Esophagus (tissue), 2 donors: ENCODE measurements around the gene TINAG. TPM values are rescaled to one million over a fixed set of nuclear protein-coding genes. Genes with fewer than 3 reads are reported as not detected.

Source experiments
- H3K27ac ChIP-seq, 2 donors: one replicate each; pipeline ENCODE4 v1.5.1; 2013; ENCODE audit warnings: low read depth in 2 of 2, mild to moderate bottlenecking in 2 of 2, inconsistent platforms in 1 of 2, low read length in 1 of 2, moderate library complexity in 1 of 2
- H3K27me3 ChIP-seq, 2 donors: one replicate each; pipeline ENCODE4 v1.6.1; 2013; ENCODE audit warnings: low read length in 2 of 2, control low read depth in 1 of 2, mild to moderate bottlenecking in 1 of 2; ENCODE audit not compliant: insufficient read depth in 2 of 2, control insufficient read depth in 1 of 2
- H3K36me3 ChIP-seq, 2 donors: one replicate each; pipeline ENCODE4 v1.6.1; 2013; ENCODE audit warnings: low read length in 1 of 2; ENCODE audit not compliant: control insufficient read depth in 2 of 2, insufficient read depth in 2 of 2
- H3K4me1 ChIP-seq, 2 donors: one replicate each; pipeline ENCODE4 v1.6.1; 2013; ENCODE audit warnings: low read length in 1 of 2; ENCODE audit not compliant: control insufficient read depth in 2 of 2, insufficient read depth in 2 of 2
- H3K4me3 ChIP-seq, 2 donors: one replicate each; pipeline ENCODE4 v1.5.1; 2013; ENCODE audit warnings: low read length in 2 of 2, mild to moderate bottlenecking in 2 of 2, low read depth in 1 of 2, moderate library complexity in 1 of 2
- H3K9me3 ChIP-seq, 2 donors: one replicate each; pipeline ENCODE4 v1.6.1; 2013; ENCODE audit warnings: mild to moderate bottlenecking in 2 of 2, low read depth in 1 of 2, low read length in 1 of 2, moderate library complexity in 1 of 2; ENCODE audit not compliant: control insufficient read depth in 2 of 2, insufficient read depth in 1 of 2
- WGBS, 2 donors: extraction: QIAGEN DNeasy Blood & Tissue Kit; methylation state at CpG; one replicate each; pipeline ENCODE4 v1.1.7; 2013; 5-methylcytosine and 5-hydroxymethylcytosine counted together
- polyA plus RNA-seq, 2 donors: library from polyadenylated mRNA; stranded (reverse); fragments of 200-250 nt; gene quantifications; one replicate each; pipeline ENCODE4 v1.2.3, GENCODE V29; 2013
- donor health status: healthy with polysubstance abuse.
- donor health status: Bipolar disorder and iron deficiency.

The TINAG gene
- polyA plus RNA-seq, 2 donors: not detected

DNA sequence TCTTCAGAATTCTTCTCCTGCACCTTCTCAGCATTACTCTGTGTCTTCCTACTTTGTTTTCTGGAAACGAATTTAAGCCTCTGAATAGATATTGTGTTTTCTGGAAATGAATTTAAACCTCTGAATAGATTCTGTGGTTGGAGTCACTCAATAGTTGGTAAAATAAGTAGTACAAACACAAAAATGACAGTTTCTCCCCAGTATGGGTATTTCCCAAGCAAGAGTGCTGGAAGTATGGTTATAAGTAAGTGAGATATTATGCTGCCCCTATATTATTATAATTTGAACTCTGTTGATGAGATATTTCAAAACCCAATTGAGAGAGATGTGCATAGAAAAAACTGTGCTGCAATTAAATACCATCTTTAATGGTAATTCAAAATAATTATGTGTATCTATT lies 94.9 kb downstream of the TINAG start:
- Histone ChIP-seq H3K36me3 (no peaks in the 10 kb centered on the region), H3K27ac (no peak overlapping the region), H3K4me1 (no peaks in the 10 kb centered on the region), H3K9me3 (no peaks in the 10 kb centered on the region), H3K4me3 (no peak overlapping the region), H3K27me3 (no peaks in the 10 kb centered on the region)
- WGBS, 2 donors: 60 to 66% methylated on average over 1 of the region's 1 CpG

DNA sequence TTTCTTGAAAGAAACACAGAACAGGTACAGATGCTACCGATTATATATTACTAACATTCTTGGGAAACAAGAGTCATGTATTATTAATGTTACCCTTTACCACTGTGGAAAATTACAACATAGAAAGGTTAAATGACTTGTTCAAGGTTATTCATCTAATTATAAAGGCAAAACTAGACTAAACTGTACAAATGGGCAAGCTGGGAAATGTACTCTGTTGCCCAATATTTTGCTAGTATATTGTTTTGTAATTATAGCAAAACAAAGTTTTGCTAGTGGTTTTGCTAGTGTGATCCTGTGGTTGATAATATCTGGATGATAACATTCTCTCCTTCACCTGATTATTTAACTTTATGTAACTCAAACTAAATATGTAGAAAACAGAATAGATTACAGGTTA lies 96.5 kb downstream of the TINAG start:
- Histone ChIP-seq H3K4me3 (no peak overlapping the region), H3K27ac (no peak overlapping the region), H3K36me3 (no peaks in the 10 kb centered on the region), H3K27me3 (no peaks in the 10 kb centered on the region), H3K4me1 (no peaks in the 10 kb centered on the region), H3K9me3 (no peaks in the 10 kb centered on the region)
- 71 to 82% methylated on average over 1 of the region's 1 CpG for WGBS, 2 donors

DNA sequence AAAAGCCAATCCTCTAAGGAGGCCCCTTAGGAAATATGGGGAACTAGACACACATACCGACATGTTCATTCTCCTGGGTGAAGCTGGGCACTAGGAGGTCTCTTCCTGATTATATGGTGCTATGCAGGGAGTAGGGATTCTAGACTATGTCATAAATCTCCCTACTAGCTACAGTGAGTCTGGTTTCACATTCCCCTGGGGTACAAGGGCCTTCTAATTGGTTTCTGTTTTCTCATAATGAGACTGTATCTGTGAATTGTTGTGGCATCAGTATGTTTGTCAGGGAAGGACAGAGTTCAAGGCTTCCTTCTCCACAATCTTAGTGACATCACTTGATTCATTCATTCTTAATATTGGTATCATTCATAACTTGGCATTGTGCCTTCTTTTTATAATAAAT lies 103.5 kb downstream of the TINAG start:
- Histone ChIP-seq H3K9me3 (no peaks in the 10 kb centered on the region), H3K36me3 (no peaks in the 10 kb centered on the region)
- 86 to 93% methylated on average over 1 of the region's 1 CpG for WGBS, 2 donors

DNA sequence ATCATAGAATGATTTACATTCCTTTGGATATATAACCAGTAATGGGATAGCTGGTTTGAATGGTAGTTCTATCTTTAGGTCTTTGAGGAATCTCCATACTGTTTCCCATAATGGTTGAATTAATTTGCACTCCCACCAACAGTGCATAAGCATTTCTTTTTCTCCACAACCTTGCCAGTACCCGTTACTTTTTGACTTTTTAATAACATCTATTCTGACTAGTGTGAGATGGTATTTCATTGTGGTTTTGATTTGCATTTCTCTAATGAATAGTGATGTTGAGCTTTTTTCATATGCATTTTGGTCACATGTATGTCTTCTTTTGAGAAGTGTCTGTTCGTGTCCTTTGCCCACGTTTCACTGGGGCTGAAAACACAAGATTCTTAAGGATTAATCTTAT lies 107.3 kb downstream of the TINAG start:
- 77 to 78% methylated on average over 3 of the region's 3 CpGs for WGBS, 2 donors
- Histone ChIP-seq H3K27me3 (no peaks in the 10 kb centered on the region), H3K4me1 (no peaks in the 10 kb centered on the region), H3K9me3 (no peaks in the 10 kb centered on the region), H3K4me3 (no peak overlapping the region), H3K27ac (no peak overlapping the region), H3K36me3 (no peaks in the 10 kb centered on the region)

More for the DNA sequence above, 103.5 kb downstream of the TINAG start:
- H3K27me3 ChIP-seq: no peaks in the 10 kb centered on the region
- H3K4me1 ChIP-seq: no peaks in the 10 kb centered on the region
- H3K27ac ChIP-seq: no peak overlapping the region
- no peak overlapping the region for H3K4me3 ChIP-seq

DNA sequence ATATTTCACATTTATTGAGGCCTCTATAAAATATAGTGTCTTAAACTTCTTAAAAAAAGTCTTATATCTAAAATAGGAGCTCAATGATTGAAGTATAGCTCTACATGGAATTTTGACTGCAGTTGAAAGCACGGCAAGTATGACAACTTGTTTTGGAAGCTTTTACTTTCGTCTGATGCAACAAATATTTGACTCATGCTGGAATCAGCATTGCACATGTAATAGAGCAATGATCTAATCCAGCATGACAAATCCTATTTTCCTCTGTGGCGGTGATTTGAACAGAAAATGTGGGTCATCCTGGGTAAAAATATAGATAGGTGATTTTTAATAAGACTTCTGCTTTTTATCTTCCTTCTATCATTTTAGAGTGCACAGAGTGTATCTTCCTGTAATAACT lies 111.6 kb downstream of the TINAG start:
- H3K9me3 ChIP-seq: no peaks in the 10 kb centered on the region
- no peaks in the 10 kb centered on the region for H3K36me3 ChIP-seq
- H3K4me1 ChIP-seq: no peaks in the 10 kb centered on the region
- no peaks in the 10 kb centered on the region for H3K27me3 ChIP-seq
- WGBS, 2 donors: 35 to 42% methylated on average over 3 of the region's 3 CpGs
- no peak overlapping the region for H3K4me3 ChIP-seq
- H3K27ac ChIP-seq: no peak overlapping the region

DNA sequence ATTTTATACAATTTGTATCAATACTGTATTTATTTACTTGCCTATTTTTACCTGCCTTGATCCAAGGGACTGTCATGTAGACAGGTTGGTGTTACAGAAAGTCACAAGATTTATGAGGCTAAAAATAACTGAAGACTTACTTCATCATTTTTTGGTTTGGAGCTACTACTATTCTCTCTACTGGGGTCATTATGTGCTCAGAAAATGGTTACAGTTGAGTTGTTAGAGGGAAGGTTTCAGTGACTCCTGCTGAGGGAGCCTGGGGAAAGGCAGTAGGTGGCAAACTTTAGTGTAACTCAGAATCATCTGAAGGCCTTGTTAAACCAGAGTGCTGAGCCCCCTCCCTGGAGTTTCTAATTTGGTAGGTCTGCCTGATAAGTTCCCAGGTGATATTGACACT lies 118.8 kb downstream of the TINAG start:
- H3K27me3 ChIP-seq: no peaks in the 10 kb centered on the region
- H3K9me3 ChIP-seq: no peaks in the 10 kb centered on the region
- no peak overlapping the region for H3K27ac ChIP-seq
- no peak overlapping the region for H3K4me3 ChIP-seq
- no peaks in the 10 kb centered on the region for H3K36me3 ChIP-seq
- no peaks in the 10 kb centered on the region for H3K4me1 ChIP-seq

DNA sequence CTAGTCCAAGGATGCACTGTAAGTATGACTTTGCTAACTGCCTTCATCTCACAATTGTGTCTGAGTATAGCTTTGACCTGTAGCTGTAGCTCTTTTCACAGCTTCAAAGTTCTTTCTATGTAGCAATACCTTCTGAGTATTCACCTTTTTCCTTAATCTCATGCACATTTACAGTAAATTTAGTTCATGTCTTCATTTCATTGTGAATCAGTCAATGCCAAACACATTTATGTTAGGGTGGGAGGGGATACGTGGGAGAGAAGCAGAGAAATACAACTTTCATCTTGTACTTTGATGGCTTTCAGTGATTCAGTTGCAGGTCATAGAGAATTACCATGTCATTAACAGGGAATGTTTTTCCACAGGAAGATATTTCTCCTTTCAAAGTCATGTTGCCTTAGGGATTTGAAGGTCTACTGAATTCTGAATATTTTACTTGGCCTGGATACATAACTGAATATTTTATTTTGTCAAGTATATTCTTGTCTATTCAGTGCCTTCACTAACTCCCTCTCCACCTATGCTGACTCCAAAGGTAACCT lies 119.2 kb downstream of the TINAG start:
- no peak overlapping the region for H3K27ac ChIP-seq
- 41 to 47% methylated on average over 1 of the region's 1 CpG for WGBS, 2 donors
- no peak overlapping the region for H3K4me3 ChIP-seq
- no peaks in the 10 kb centered on the region for H3K4me1 ChIP-seq
- H3K36me3 ChIP-seq: no peaks in the 10 kb centered on the region
- no peaks in the 10 kb centered on the region for H3K9me3 ChIP-seq
- no peaks in the 10 kb centered on the region for H3K27me3 ChIP-seq

DNA sequence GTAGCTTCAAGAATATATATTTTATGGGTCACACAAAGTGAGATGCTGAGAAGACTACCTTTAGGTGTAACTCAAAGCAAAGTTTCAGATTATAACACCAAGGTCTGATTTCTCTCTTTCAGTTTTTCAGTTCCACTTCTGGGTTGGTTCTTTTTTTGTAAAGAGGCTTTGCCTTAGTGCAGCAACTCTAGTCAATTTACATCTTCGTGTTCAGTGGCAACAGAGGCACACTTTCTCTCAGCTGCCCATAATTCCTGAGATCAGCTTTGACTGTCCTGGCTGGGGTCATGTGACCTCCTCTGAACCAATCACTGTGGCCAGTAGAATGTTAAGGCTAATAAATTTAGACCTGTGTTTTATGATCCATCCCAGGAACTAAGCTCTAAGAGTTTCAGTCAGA lies 120.2 kb downstream of the TINAG start:
- WGBS, 2 donors: 84 to 91% methylated on average over 1 of the region's 1 CpG
- H3K36me3 ChIP-seq: no peaks in the 10 kb centered on the region
- H3K4me1 ChIP-seq: no peaks in the 10 kb centered on the region
- H3K27ac ChIP-seq: no peak overlapping the region
- no peaks in the 10 kb centered on the region for H3K9me3 ChIP-seq
- no peaks in the 10 kb centered on the region for H3K27me3 ChIP-seq
- no peak overlapping the region for H3K4me3 ChIP-seq

DNA sequence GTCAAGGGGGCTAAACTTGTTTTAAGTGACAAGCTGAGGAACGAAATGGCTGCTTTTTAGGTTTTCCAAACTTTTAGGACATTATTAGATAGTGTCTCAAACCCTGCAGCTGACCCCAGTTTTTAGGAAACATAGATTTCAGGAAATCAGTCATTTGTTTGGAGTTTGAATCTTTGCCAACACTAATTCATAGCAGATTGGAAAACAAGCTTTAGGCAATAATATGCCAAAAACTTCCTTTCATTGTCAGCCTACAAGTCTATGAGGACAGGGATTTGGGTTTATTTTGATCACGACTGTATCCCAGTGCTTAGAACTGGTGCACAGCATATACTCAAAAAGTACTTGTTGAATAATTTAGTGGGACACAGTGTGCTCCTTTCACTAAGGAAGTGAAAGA lies 123.2 kb downstream of the TINAG start:
- Histone ChIP-seq H3K27me3 (no peaks in the 10 kb centered on the region), H3K27ac (no peak overlapping the region), H3K9me3 (no peaks in the 10 kb centered on the region), H3K4me3 (no peak overlapping the region), H3K4me1 (no peaks in the 10 kb centered on the region), H3K36me3 (no peaks in the 10 kb centered on the region)
- WGBS, 2 donors: 35 to 45% methylated on average over 2 of the region's 2 CpGs
